Fibroblast of villous mesenchyme (primary cell): ENCODE results near the gene PROK1. TPM values are rescaled to one million over a fixed set of nuclear protein-coding genes. Genes with fewer than 3 reads are reported as not detected.
"Not testable (repeated sequence)": the region's sequence is repeated elsewhere in the genome, so short reads cannot be mapped to it uniquely, and the experiment has no call there.

ENCODE experiments used
- DNase-seq: peaks from one replicate; pipeline ENCODE4 v3.0.0-alpha.2; 2010; ENCODE audit warnings: low read depth
- H3K4me3 ChIP-seq: 2 replicates; pipeline ENCODE4 v1.5.1; 2011; ENCODE audit warnings: low read depth, mild to moderate bottlenecking, low read length
- total RNA-seq: library from RNA; depleted of rRNA; stranded (reverse); fragments of >200 nt; gene quantifications from 2 replicates; pipeline ENCODE4 v1.2.3, GENCODE V29; 2012
- TF ChIP-seq, protein P1 (sequence below): IDR thresholded peaks from 2 replicates; pipeline ENCODE4 v1.5.1; 2012; ENCODE audit warnings: low read depth, mild to moderate bottlenecking, low read length; ENCODE audit not compliant: insufficient read depth

The PROK1 gene, protein sequence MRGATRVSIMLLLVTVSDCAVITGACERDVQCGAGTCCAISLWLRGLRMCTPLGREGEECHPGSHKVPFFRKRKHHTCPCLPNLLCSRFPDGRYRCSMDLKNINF
- total RNA-seq, result not detected in 2 replicates

DNA sequence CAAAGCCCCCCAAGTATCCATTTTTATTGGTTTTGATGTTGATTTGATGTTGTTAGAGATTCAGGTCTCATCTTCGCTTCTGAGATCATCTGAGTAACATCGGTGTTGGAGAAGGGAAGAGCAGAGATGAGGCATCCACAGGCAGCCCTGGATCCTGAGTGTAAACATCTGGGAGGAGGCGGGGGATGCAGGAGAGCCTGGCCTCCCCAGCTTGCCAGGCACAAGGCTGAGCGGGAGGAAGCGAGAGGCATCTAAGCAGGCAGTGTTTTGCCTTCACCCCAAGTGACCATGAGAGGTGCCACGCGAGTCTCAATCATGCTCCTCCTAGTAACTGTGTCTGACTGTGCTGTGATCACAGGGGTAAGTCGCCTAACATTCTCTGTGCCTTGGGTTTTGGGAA lies at the start of gene PROK1:
TSS of gene PROK1 (plus strand) at position 221 of the 400 bp plus-strand sequence. CDS start at position 289, 68 bp downstream.
- H3K4me3 ChIP-seq, result no peak within 1 kb of the TSS
- DNase-seq, result no peak
- TF ChIP-seq, protein P1, sequence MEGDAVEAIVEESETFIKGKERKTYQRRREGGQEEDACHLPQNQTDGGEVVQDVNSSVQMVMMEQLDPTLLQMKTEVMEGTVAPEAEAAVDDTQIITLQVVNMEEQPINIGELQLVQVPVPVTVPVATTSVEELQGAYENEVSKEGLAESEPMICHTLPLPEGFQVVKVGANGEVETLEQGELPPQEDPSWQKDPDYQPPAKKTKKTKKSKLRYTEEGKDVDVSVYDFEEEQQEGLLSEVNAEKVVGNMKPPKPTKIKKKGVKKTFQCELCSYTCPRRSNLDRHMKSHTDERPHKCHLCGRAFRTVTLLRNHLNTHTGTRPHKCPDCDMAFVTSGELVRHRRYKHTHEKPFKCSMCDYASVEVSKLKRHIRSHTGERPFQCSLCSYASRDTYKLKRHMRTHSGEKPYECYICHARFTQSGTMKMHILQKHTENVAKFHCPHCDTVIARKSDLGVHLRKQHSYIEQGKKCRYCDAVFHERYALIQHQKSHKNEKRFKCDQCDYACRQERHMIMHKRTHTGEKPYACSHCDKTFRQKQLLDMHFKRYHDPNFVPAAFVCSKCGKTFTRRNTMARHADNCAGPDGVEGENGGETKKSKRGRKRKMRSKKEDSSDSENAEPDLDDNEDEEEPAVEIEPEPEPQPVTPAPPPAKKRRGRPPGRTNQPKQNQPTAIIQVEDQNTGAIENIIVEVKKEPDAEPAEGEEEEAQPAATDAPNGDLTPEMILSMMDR, result no peak

GRCh38 chr1:110403805-110404204 lies 47.1 kb upstream of the PROK1 start:
- no peak overlapping the region for H3K4me3 ChIP-seq
- TF ChIP-seq, protein P1, result no peak
- no peak for DNase-seq

DNA sequence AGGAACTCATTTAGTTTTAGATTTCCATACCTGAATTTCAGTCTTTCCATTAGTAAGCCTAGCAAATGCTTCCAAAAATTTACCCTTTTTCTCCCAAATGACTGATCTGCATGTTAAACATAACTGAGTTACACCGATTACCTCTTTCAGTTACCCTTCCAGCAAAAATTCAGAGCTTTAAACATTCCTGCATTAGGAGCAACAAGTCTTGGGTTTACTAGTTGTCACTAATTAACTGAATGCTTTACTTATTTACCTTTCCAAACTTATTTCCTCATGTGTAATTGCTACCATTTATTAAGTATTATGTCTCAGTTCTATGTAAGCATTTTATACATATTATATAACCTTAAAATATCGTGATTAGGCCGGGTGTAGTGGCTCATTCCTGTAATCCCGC lies 46.5 kb upstream of the PROK1 start:
- H3K4me3 ChIP-seq, result no peak overlapping the region
- no peak for DNase-seq
- TF ChIP-seq, protein P1, result no peak

- peak overlapping the region; percentile 73 for H3K4me3 ChIP-seq
- DNase-seq, result not testable (repeated sequence)
Measured at GRCh38 chr1:110406407-110406806, 44.5 kb upstream of the PROK1 start.

DNA sequence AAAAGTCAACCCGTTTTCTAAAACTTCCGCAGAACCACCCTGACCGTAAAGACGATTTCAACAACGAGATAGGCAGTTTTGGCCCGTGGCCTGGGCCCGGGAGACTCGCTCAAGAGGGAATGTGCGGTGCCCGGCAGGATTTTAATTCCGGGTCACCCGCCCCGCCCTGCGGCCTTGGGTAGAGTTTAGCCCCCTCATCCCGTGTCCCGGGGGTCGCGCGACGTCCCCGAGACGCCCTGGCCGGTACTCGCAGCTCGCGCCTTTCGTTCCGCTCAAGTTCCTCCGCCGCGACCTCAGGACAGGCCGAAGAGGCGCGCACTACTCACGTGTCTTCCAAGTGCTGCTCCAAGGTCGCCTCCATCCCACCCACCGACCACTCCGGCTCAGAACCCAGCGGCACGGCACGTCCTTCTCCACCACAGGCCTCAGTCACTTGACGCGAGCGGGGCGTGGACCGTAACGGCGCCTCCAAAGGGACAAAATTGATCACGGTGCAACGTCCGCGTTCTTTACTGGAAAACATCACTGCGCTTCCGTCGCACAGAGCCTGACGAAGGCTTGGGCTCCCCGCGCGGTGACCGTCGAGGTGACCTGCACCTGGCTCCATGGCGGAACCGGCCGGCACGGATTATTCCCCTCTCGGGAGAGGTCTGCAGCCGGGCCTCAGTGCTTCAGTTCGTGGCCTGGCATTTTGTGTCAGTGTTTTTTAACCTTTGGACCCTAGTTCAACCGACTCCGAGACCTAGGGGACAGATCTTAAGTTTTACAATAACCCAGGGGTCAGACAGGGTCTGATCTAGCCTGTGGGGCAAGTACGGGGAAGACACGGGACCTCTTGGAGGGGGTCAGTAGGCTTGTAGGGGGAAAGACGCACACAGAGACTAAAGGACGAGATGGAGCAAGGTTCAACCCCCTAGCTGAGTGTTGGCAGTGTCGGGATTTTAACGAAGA lies 43.4 kb upstream of the PROK1 start, which contains the start of gene LAMTOR5:
TSS of gene LAMTOR5 (minus strand) at position 435 of the 951 bp plus-strand sequence. CDS start at position 361, 74 bp downstream.
- peak; percentile 94 for DNase-seq
- TF ChIP-seq, protein P1, result no peak
- H3K4me3 ChIP-seq, result peak within 1 kb of the TSS; percentile 73

- DNase-seq, result no peak
- TF ChIP-seq, protein P1, result no peak
Measured at GRCh38 chr1:110408488-110408887, 42.5 kb upstream of the PROK1 start.

GRCh38 chr1:110409316-110409715 lies 41.6 kb upstream of the PROK1 start:
- H3K4me3 ChIP-seq, result no peak overlapping the region
- DNase-seq, result no peak
- TF ChIP-seq, protein P1, result no peak

More at GRCh38 chr1:110408488-110408887, 42.5 kb upstream of the PROK1 start:
- H3K4me3 ChIP-seq, result peak overlapping the region; percentile 73
